Ishikawa (cell line): Measurements from ENCODE around the gene NTM.

ENCODE experiments used
- CEBPB ChIP-seq: IDR thresholded peaks from 2 replicates; pipeline ENCODE4 v1.6.1; 2012
- CREB1 ChIP-seq: IDR thresholded peaks from 2 replicates; pipeline ENCODE4 v1.6.1; 2012; ENCODE audit warnings: low read depth
- EGR1 ChIP-seq: IDR thresholded peaks from 2 replicates; pipeline ENCODE4 v1.6.1; 2012
- EP300 ChIP-seq: IDR thresholded peaks from 2 replicates; pipeline ENCODE4 v1.6.1; 2012; ENCODE audit warnings: borderline replicate concordance
- FOXM1 ChIP-seq: IDR thresholded peaks from 2 replicates; pipeline ENCODE4 v1.6.1; 2012; ENCODE audit warnings: low read depth, borderline replicate concordance
- NFIC ChIP-seq: IDR thresholded peaks from 2 replicates; pipeline ENCODE4 v1.6.1; 2012
- RAD21 ChIP-seq: IDR thresholded peaks from 2 replicates; pipeline ENCODE4 v1.6.1; 2012; ENCODE audit warnings: low read depth
- TAF1 ChIP-seq: IDR thresholded peaks from 2 replicates; pipeline ENCODE4 v1.6.1; 2012; ENCODE audit warnings: low read depth, mild to moderate bottlenecking
- TCF12 ChIP-seq: IDR thresholded peaks from 2 replicates; pipeline ENCODE4 v1.6.1; 2012; ENCODE audit warnings: low read depth
- TEAD4 ChIP-seq: IDR thresholded peaks from 2 replicates; pipeline ENCODE4 v1.6.1; 2012
- YY1 ChIP-seq: IDR thresholded peaks from 2 replicates; pipeline ENCODE4 v1.6.1; 2012; ENCODE audit warnings: low read depth
- ZBTB7A ChIP-seq: IDR thresholded peaks from 2 replicates; pipeline ENCODE4 v1.6.1; 2012; ENCODE audit warnings: low read depth
- TF ChIP-seq, protein P1 (sequence below): IDR thresholded peaks from 2 replicates; pipeline ENCODE4 v1.6.1; 2012
- TF ChIP-seq, protein P2 (sequence below): IDR thresholded peaks from 2 replicates; pipeline ENCODE4 v1.6.1; 2012; ENCODE audit warnings: low read depth, mild to moderate bottlenecking
- TF ChIP-seq, protein P3 (sequence below): IDR thresholded peaks from 2 replicates; pipeline ENCODE4 v1.6.1; 2012

The NTM gene

DNA sequence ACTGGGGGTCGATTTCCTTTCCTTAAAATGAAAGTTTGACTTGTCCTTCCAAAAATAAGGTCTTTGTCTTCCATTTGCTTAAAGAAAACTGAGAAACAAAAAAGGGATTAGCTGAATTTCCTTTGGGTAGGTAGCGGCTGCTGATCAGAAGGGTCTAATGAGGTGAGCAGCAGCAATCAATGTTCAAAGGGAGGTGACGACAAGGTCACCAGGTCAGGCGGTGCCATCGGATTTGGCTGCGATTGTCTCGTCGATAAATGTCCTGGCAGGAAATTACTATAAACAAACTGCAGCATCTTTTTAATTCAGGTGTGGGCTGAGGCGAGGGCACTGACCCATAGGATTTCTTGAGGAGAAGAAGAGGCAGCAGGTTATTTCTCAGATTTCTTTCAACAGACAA, 480.1 kb downstream of the NTM start:
- TF ChIP-seq TCF12 (no peak), EP300 (no peak), TEAD4 (no peak), RAD21 (no peak), YY1 (no peak), FOXM1 (no peak), TAF1 (no peak)
- TF ChIP-seq, protein P1, sequence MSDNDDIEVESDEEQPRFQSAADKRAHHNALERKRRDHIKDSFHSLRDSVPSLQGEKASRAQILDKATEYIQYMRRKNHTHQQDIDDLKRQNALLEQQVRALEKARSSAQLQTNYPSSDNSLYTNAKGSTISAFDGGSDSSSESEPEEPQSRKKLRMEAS = no peak

DNA sequence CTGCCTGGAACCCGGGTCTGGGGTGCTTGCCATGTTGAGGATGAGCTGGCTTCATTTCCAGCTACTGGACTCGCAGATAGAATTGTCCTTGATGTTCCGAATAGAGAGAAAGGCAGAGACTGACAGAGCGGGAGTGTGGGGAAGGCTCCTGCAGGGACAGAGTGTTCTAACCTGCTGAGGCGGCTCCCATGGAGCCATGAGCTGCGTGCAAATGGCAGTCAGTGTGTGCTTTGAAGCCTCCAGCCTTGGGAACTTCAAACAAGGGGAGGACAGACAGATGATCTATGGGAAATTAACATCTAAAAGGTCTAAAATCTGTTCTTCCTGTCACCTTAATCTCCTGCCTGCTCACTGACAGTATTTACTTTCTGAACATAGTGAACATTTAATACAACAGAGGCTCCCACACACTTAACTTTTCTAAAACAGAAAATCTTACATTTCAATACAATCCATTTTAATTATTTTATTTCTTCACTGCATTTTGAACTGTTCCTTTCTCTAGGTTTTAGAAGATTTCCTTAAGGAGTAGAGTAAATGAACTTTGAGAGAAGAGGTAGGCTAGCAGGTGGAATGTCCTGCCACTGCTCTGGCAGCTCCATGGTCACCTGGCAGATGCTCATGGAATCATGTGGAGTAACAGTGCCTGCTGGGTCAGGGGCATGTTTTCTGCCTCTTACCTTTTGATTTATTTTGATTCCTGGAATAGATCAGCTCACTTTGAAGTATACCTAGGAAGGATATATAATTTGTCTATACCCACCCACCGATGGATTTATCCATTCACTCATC, 481.7 kb downstream of the NTM start:
- TF ChIP-seq, protein P1 = no peak
- TF ChIP-seq YY1 = no peak
- no peak for TF ChIP-seq CREB1
- no peak for TF ChIP-seq NFIC
- TF ChIP-seq, protein P2, sequence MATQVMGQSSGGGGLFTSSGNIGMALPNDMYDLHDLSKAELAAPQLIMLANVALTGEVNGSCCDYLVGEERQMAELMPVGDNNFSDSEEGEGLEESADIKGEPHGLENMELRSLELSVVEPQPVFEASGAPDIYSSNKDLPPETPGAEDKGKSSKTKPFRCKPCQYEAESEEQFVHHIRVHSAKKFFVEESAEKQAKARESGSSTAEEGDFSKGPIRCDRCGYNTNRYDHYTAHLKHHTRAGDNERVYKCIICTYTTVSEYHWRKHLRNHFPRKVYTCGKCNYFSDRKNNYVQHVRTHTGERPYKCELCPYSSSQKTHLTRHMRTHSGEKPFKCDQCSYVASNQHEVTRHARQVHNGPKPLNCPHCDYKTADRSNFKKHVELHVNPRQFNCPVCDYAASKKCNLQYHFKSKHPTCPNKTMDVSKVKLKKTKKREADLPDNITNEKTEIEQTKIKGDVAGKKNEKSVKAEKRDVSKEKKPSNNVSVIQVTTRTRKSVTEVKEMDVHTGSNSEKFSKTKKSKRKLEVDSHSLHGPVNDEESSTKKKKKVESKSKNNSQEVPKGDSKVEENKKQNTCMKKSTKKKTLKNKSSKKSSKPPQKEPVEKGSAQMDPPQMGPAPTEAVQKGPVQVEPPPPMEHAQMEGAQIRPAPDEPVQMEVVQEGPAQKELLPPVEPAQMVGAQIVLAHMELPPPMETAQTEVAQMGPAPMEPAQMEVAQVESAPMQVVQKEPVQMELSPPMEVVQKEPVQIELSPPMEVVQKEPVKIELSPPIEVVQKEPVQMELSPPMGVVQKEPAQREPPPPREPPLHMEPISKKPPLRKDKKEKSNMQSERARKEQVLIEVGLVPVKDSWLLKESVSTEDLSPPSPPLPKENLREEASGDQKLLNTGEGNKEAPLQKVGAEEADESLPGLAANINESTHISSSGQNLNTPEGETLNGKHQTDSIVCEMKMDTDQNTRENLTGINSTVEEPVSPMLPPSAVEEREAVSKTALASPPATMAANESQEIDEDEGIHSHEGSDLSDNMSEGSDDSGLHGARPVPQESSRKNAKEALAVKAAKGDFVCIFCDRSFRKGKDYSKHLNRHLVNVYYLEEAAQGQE = no peak
- no peak for TF ChIP-seq EGR1
- no peak for TF ChIP-seq TAF1
- TF ChIP-seq, protein P3, sequence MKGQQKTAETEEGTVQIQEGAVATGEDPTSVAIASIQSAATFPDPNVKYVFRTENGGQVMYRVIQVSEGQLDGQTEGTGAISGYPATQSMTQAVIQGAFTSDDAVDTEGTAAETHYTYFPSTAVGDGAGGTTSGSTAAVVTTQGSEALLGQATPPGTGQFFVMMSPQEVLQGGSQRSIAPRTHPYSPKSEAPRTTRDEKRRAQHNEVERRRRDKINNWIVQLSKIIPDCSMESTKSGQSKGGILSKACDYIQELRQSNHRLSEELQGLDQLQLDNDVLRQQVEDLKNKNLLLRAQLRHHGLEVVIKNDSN = no peak
- no peak for TF ChIP-seq ZBTB7A
- no peak for TF ChIP-seq TCF12
- no peak for TF ChIP-seq CEBPB
- TF ChIP-seq EP300 = no peak
- no peak for TF ChIP-seq FOXM1
- no peak for TF ChIP-seq TEAD4
- no peak for TF ChIP-seq RAD21

DNA sequence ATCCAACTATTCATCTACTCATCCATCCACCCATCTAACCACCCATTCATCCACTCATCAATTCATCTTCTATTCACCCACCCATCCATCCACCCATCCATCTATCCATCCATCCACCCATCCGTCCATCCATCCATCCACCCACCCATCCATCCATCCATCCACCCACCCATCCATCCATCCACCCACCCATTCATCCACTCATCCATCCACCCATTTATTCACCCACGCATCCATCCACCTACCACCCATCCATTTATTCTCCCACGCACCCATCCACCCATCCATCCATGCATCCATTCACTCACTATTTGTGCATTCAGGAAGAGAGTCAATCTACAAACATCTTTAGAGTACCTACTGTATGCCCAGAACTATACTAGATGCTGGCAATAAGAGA, 482.3 kb downstream of the NTM start:
- TF ChIP-seq FOXM1 (no peak), NFIC (no peak), TAF1 (no peak), TCF12 (no peak), RAD21 (no peak), EP300 (no peak), YY1 (no peak), CREB1 (no peak), CEBPB (no peak), TEAD4 (no peak), ZBTB7A (no peak)
- TF ChIP-seq, protein P2 = no peak
- TF ChIP-seq, protein P3 = no peak

DNA sequence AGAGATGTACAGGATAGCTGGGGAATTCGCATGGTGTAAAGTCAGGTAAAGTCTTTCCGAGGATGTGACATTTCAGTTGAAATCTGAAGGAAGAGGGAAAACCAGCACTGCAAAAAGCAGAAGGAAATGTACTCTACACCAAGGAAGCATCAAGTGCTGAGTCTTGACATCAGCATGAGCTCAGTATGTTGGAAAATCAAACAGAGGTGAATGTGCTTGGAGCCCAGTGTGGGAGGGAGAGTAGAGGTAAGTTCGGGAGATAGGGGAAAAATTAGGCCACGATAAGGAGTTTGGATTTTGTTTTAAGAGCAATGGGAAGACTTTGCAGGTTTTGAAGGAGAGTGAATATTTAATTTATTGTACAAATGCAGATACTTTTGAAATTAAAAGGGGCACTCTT, 484.0 kb downstream of the NTM start:
- TF ChIP-seq, protein P2 = no peak
- TF ChIP-seq TAF1 (no peak), EP300 (no peak), CEBPB (no peak), ZBTB7A (no peak), TEAD4 (no peak), NFIC (no peak), EGR1 (no peak), RAD21 (no peak), FOXM1 (no peak), YY1 (no peak)
- TF ChIP-seq, protein P3 = no peak
- TF ChIP-seq, protein P1 = no peak
